VCaP (cell line): ENCODE measurements around the gene ISOC2.

Experiments used
- H3K27ac ChIP-seq: fragments of 450-650 bp; 2 replicates; pipeline ENCODE4 v1.5.1; 2017
- TF ChIP-seq, protein P1 (sequence below): fragments of 450-650 bp; conservative IDR thresholded peaks from 2 replicates; pipeline ENCODE4 v1.5.1; 2017; ENCODE audit warnings: mild to moderate bottlenecking, moderate library complexity

Gene ISOC2

GRCh38 chr19:55457683-55458457, 3.6 kb downstream of the ISOC2 start:
- no peak overlapping the region for H3K27ac ChIP-seq
- TF ChIP-seq, protein P1, sequence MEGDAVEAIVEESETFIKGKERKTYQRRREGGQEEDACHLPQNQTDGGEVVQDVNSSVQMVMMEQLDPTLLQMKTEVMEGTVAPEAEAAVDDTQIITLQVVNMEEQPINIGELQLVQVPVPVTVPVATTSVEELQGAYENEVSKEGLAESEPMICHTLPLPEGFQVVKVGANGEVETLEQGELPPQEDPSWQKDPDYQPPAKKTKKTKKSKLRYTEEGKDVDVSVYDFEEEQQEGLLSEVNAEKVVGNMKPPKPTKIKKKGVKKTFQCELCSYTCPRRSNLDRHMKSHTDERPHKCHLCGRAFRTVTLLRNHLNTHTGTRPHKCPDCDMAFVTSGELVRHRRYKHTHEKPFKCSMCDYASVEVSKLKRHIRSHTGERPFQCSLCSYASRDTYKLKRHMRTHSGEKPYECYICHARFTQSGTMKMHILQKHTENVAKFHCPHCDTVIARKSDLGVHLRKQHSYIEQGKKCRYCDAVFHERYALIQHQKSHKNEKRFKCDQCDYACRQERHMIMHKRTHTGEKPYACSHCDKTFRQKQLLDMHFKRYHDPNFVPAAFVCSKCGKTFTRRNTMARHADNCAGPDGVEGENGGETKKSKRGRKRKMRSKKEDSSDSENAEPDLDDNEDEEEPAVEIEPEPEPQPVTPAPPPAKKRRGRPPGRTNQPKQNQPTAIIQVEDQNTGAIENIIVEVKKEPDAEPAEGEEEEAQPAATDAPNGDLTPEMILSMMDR: no peak

DNA sequence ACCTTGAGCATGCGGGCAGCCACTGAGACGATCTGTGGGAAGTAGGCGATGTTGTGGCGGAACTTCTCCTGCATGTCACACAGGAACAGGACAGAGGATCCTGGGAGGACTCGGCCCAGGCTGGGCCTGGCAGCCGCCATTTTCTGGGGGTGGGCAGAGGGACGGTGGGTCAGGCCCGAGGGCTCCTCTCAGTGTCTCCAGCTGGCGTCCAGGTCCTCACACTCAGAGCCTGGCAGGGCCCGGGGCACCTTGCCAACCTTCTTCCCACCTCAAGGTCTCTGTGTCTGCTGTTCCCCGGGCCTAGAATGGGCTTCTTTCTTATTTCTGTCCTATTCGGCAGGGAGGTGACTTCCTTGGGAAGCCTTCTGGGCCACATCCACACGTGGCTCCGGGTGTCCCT, 5.1 kb downstream of the ISOC2 start:
- TF ChIP-seq, protein P1: no peak
- no peak overlapping the region for H3K27ac ChIP-seq

- TF ChIP-seq, protein P1: no peak
- H3K27ac ChIP-seq: no peak overlapping the region
Measured at GRCh38 chr19:55455576-55456235, 5.7 kb downstream of the ISOC2 start.

- TF ChIP-seq, protein P1: peak; percentile 88
- no peak overlapping the region for H3K27ac ChIP-seq
Measured at GRCh38 chr19:55454787-55455243, 6.6 kb downstream of the ISOC2 start.

DNA sequence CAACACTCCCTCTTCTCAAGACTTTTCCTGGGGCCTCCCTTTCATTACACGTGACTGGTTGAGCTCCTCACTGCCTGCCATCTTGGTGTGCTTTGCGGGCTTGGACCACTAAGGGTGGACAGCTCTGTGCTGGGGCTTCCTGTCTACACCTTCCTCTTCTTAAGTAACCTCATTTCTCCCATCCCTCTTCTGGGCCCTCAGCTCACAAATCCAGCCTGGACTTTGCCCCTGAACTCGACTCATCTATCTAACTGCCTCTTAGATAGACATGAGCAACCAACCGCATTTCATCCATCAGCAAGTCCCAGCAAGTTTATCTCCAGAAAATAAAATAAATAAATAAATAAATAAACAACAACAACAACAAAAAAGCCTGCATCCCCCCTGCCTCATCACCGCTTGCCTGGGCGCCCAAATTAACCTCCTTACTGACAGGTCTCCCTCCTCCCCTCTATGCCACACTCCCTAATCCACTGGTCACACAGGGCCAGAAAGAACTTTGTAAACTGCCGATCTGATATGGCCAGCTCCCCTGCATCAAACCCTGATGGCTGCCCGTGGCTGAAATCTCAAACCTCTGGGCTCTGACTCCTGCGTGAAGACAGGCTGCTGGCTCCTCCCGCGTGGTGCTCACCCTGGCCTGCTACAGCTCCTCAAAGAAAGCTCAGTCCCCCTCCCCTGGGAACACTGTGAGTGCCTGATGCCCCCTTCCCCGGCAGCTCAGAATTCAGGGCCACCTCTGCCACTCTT, 7.8 kb downstream of the ISOC2 start:
- no peak overlapping the region for H3K27ac ChIP-seq
- TF ChIP-seq, protein P1: no peak

- TF ChIP-seq, protein P1: no peak
- no peak overlapping the region for H3K27ac ChIP-seq
Measured at GRCh38 chr19:55452749-55453346, 8.6 kb downstream of the ISOC2 start.
